Pulmonary artery endothelial cell (primary cell): ENCODE data around the gene AOX1. TPM values are rescaled to one million over a fixed set of nuclear protein-coding genes. Genes with fewer than 3 reads are reported as not detected.
"Not testable (repeated sequence)": the region's sequence is repeated elsewhere in the genome, so short reads cannot be mapped to it uniquely, and the experiment has no call there.

ENCODE experiments used
- DNase-seq: peaks from one replicate; pipeline ENCODE4 v3.0.0-alpha.2; 2011; ENCODE audit warnings: low read depth, low spot score
- total RNA-seq: library from RNA; depleted of rRNA; stranded (reverse); fragments of >200 nt; gene quantifications from 2 replicates; pipeline ENCODE4 v1.2.3, GENCODE V29; 2014

The AOX1 gene
- total RNA-seq, 1 donor from 2014 or later: 14.5 TPM

DNA sequence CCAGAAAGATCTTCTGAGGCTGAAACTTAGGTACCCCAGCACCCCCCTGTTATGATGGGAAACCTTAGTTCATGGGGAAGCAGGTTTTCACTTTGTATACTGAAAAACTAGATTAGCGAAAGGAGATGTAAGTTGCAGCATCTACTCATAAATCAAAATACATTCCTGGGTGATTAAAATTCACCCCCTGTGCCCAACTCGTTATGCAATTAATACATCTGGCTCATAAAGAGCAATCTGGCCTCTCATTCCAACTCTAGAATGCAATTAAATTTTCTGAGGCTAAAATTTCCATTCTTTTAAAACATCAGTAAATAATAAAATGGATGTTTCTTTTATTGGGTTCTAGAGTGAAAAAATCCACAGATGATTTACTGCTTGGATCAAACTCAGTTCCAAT is 115.0 kb downstream of the AOX1 start:
- DNase-seq: no peak

GRCh38 chr2:200702044-200702443 is 116.2 kb downstream of the AOX1 start:
- no peak for DNase-seq

GRCh38 chr2:200702646-200703118 is 116.9 kb downstream of the AOX1 start:
- no peak for DNase-seq

DNA sequence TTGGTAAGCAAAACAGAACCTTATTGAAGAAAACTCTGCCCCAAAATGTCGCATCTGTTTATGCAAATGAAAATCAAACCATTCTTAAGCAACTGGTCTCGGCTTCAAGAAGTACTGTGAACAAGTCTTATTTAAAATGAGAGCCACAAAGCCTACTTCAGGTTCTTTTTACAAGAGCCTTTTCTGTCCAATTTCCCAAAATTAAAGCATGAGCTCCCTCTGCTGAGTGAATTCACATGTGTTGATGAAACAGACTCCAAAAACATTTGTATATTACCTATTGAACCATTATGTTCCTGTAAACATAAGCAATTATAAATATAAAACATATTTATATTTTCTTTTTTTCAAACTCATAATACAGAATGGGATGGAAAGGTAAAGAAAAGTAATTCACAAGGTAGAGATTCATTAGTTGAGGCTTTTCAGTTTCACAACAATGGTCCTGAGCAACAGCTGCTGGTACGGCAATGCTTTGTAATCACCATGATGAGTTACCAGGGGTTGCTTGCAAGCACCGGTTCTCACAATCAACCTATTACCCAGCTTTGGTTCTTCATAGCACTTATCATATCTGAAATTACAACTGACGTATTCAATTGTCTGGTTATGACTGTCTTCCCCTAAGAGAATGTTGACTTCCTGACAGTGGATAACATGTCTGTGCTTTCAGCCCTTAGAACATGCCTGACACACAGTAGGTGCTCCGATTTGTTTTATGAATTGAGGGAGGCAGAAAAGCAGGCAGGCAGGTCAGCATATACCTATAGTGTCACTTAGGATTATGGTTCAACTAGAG is 117.5 kb downstream of the AOX1 start:
- peak; percentile 22 for DNase-seq

- DNase-seq: no peak
Measured at GRCh38 chr2:200703926-200704637, 118.3 kb downstream of the AOX1 start.

- no peak for DNase-seq
Measured at GRCh38 chr2:200705305-200706041, 119.7 kb downstream of the AOX1 start.

DNA sequence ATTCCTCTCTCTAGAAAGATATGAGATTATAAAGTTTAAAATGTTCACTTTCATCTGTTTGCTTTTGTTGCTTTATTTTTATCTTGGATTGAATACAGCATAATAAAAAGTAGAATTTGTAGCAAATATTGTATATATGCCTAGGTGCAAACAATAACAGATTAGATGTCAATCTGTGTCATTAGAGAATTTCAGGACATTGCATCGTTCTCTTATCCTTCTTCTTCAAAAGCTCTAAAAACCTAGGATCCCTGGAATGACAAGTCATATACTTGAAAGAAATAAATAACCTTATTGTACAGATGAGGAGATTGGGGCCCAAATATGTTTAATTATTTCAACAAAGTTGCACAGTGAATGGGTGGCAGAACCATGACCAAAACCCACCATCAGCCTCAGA is 123.1 kb downstream of the AOX1 start:
- DNase-seq: no peak

DNA sequence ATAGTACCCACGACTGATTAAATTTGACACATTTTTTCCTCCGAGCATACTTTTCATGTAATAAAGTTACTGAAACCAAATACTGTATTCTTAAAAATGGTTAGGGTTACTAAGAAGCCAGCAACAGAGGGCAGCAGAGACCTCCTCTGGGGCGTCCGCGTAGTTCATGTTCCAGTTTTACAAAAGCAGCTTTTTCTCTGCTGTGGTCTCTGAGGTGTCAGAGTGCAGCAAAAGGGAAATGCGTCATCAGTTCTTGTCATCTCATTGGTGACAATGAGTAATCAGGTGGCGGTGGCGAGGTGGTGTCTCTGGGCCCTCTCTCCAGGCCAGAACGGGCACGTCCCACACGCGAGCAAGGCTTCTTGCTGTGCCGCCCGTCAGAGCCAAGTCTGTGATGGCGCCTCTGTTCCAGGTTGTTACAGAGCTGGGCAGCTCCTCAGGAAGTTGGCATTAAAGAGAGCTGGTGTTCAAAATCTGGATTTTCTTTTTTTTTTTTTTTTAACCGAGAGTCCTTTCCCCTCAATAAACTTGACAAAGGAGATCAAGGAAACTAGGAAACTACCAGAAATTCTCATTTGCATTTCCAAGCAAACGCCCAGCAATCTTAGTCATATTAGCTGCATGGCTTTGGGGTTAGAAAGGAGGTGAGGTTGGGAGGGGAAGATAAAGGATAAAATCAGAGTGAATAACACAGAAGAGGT is 127.3 kb downstream of the AOX1 start:
- DNase-seq: peak; percentile 77

- no peak for DNase-seq
Measured at GRCh38 chr2:200713704-200714064, 127.9 kb downstream of the AOX1 start.

- DNase-seq: not testable (repeated sequence)
Measured at GRCh38 chr2:200715014-200715413, 129.2 kb downstream of the AOX1 start.

GRCh38 chr2:200716386-200716785 is 130.6 kb downstream of the AOX1 start:
- no peak for DNase-seq

Other genes with a start within 250 kb of the AOX1 start
- 6.8 and 11.5 TPM in 2 replicates for gene KCTD18, start 75.9 kb upstream of the AOX1 start, total RNA-seq
- gene SGO2, start 59.8 kb upstream of the AOX1 start, total RNA-seq: 7.0 and 18.2 TPM in 2 replicates
- gene BZW1, start 225.9 kb downstream of the AOX1 start, total RNA-seq: 747 and 842 TPM in 2 replicates